MCF 10A (cell line): ENCODE results near the gene APOBEC3G. TPM values are rescaled to one million over a fixed set of nuclear protein-coding genes. Genes with fewer than 3 reads are reported as not detected.

Experiments
- BruUV-seq: library from RNA; stranded (reverse); fragments of 400-500 nt; replicated peaks from 2 replicates; lab custom pipeline; 2021; lab: Mats Ljungman, UMichigan
- CTCF ChIA-PET: fragments of 300-600 bp; sonication (Branson Sonifier 250); formaldehyde crosslinking; extraction: SDS; loops from one replicate; lab custom pipeline; 2021; ENCODE audit warnings: antibody characterized with exemption, inconsistent platforms; lab: Yijun Ruan, JAX
- POLR2A ChIA-PET: fragments of 300-600, 350-650 bp; sonication (Branson Sonifier 250); formaldehyde crosslinking; extraction: SDS; loops from one replicate; lab custom pipeline; 2020; ENCODE audit warnings: antibody characterized with exemption, inconsistent platforms; lab: Yijun Ruan, JAX
- DNase-seq: peaks from one replicate; pipeline ENCODE4 v3.0.0-alpha.2; 2018; ENCODE audit not compliant: unreplicated experiment
- H3K27ac Mint-ChIP-seq: one replicate; pipeline ENCODE4 v1.8.0; 2022; ENCODE audit warnings: mild to moderate bottlenecking, low read depth, mixed read lengths; ENCODE audit not compliant: unreplicated experiment
- H3K27me3 Mint-ChIP-seq: one replicate; pipeline ENCODE4 v1.8.0; 2022; ENCODE audit warnings: mixed read lengths; ENCODE audit not compliant: insufficient read depth, unreplicated experiment
- H3K36me3 Mint-ChIP-seq: one replicate; pipeline ENCODE4 v1.8.0; 2022; ENCODE audit warnings: mild to moderate bottlenecking, moderate library complexity, mixed read lengths; ENCODE audit not compliant: insufficient read depth, unreplicated experiment
- H3K4me1 Mint-ChIP-seq: one replicate; pipeline ENCODE4 v1.8.0; 2022; ENCODE audit warnings: mixed read lengths; ENCODE audit not compliant: insufficient read depth, unreplicated experiment
- H3K4me3 Mint-ChIP-seq: one replicate; pipeline ENCODE4 v1.8.0; 2022; ENCODE audit warnings: mild to moderate bottlenecking, moderate library complexity, mixed read lengths; ENCODE audit not compliant: unreplicated experiment
- H3K9me3 Mint-ChIP-seq: one replicate; pipeline ENCODE4 v1.8.0; 2022; ENCODE audit warnings: mixed read lengths; ENCODE audit not compliant: unreplicated experiment
- intact Hi-C: fragments of 100-400 bp; cut with micrococcal nuclease; formaldehyde crosslinking; loops from 2 replicates; pipeline ENCODE4 v1.14.1; 2022
- total RNA-seq: library from RNA; stranded (reverse); gene quantifications from 2 replicates; pipeline ENCODE4 v1.2.3, GENCODE V29; 2022
- TF ChIP-seq, protein P1 (sequence below): fragments of 200-600 bp; IDR thresholded peaks from one replicate; pipeline ENCODE4 v1.8.0; 2022; ENCODE audit warnings: antibody characterized with exemption, mild to moderate bottlenecking; ENCODE audit not compliant: unreplicated experiment

APOBEC3G gene
- total RNA-seq, 1 experiment from 2014 or later = 0.49 TPM

GRCh38 chr22:39123751-39124581 is 46.9 kb downstream of the APOBEC3G start:
- intact Hi-C loops = loop anchor here (2.0 to 5.0 kb wide), 2 partner anchors 253 to 357 kb away; no protein-coding TSS in a partner anchor
- Mint-ChIP-seq H3K9me3 (no peaks in the 10 kb centered on the region), H3K36me3 (no peaks in the 10 kb centered on the region), H3K4me1 (no peaks in the 10 kb centered on the region), H3K4me3 (no peak overlapping the region), H3K27ac (no peak overlapping the region), H3K27me3 (no peaks in the 10 kb centered on the region)
- TF ChIP-seq, protein P1, sequence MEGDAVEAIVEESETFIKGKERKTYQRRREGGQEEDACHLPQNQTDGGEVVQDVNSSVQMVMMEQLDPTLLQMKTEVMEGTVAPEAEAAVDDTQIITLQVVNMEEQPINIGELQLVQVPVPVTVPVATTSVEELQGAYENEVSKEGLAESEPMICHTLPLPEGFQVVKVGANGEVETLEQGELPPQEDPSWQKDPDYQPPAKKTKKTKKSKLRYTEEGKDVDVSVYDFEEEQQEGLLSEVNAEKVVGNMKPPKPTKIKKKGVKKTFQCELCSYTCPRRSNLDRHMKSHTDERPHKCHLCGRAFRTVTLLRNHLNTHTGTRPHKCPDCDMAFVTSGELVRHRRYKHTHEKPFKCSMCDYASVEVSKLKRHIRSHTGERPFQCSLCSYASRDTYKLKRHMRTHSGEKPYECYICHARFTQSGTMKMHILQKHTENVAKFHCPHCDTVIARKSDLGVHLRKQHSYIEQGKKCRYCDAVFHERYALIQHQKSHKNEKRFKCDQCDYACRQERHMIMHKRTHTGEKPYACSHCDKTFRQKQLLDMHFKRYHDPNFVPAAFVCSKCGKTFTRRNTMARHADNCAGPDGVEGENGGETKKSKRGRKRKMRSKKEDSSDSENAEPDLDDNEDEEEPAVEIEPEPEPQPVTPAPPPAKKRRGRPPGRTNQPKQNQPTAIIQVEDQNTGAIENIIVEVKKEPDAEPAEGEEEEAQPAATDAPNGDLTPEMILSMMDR = no peak
- BruUV-seq = no TSS peak
- CTCF ChIA-PET = interaction anchor here (0.7 to 2.1 kb wide), 5 partner anchors 121 to 358 kb away, joined by 3 to 17 read pairs (median 3); no protein-coding TSS in a partner anchor
- POLR2A ChIA-PET = no interaction called here
- no peak for DNase-seq

DNA sequence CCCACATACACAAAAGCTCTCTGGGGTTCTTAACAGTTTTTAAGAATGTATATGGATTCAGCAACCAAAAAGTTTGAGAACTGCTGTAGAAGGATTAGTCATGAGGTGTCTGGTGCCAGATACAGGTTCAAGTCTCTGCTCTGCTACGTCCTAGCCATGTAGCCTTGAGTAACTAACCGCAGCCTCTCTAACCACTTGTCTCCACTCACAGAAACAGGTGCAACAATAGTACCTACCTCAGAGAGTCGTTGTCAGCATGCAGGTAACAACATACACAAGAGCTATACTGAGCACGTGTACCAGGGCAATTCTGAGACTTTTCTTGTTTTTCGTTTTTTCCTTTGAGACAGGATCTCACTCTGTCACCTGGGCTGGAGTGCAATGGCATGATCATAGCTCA is 48.5 kb downstream of the APOBEC3G start:
- H3K4me3 Mint-ChIP-seq = no peak overlapping the region
- peaks cover 5% of the 10 kb centered on the region for H3K36me3 Mint-ChIP-seq
- no peak overlapping the region for H3K27ac Mint-ChIP-seq
- ChIA-PET CTCF (interaction anchor here (0.6 to 2.6 kb wide), 4 partner anchors 9 to 451 kb away, joined by 3 to 11 read pairs (median 4); no protein-coding TSS in a partner anchor), POLR2A (interaction anchor here (0.9 to 1.5 kb wide), 2 partner anchors 141 to 255 kb away, joined by 5 read pairs; no protein-coding TSS in a partner anchor)
- H3K4me1 Mint-ChIP-seq = no peaks in the 10 kb centered on the region
- H3K9me3 Mint-ChIP-seq = no peaks in the 10 kb centered on the region
- BruUV-seq = no TSS peak
- intact Hi-C loops = no loop called here
- TF ChIP-seq, protein P1 = no peak
- DNase-seq = no peak
- no peaks in the 10 kb centered on the region for H3K27me3 Mint-ChIP-seq

DNA sequence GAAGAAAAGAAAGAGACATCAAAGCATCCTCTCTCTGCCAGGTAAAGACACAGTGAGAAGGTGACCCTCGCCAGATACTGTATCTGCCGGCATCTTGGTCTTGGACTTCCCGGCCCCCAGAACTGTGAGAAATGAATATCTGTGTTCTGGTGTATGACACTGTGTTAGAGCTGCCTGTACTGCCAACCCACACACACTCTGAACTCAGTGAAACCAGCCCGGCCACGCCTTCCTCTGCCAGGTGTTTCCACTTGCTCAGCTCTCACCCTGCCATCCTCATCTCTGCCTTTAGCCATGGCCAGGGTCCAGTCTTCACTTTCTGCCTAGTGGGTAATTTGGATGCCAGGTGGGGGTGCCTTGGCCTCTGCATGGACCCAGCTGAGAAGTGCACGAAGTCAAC is 51.4 kb downstream of the APOBEC3G start:
- no peak for DNase-seq
- H3K4me3 Mint-ChIP-seq = no peak overlapping the region
- POLR2A ChIA-PET = interaction anchor here (0.6 kb wide), 1 partner anchor 1780 kb away, joined by 3 read pairs; no protein-coding TSS in a partner anchor
- no peaks in the 10 kb centered on the region for H3K9me3 Mint-ChIP-seq
- no peaks in the 10 kb centered on the region for H3K4me1 Mint-ChIP-seq
- no TSS peak for BruUV-seq
- H3K36me3 Mint-ChIP-seq = peaks cover 5% of the 10 kb centered on the region
- H3K27me3 Mint-ChIP-seq = no peaks in the 10 kb centered on the region
- TF ChIP-seq, protein P1 = no peak
- intact Hi-C loops = no loop called here
- H3K27ac Mint-ChIP-seq = no peak overlapping the region
- CTCF ChIA-PET = interaction anchor here (0.6 to 1.1 kb wide), 3 partner anchors 183 to 384 kb away, joined by 3 to 4 read pairs (median 4); no protein-coding TSS in a partner anchor

- ChIA-PET POLR2A (interaction anchor here (0.6 kb wide), 1 partner anchor 1780 kb away, joined by 3 read pairs; no protein-coding TSS in a partner anchor), CTCF (interaction anchor here (0.6 to 1.1 kb wide), 3 partner anchors 103 to 259 kb away, joined by 3 to 4 read pairs (median 3); no protein-coding TSS in a partner anchor)
- Mint-ChIP-seq H3K36me3 (peaks cover 5% of the 10 kb centered on the region), H3K4me3 (no peak overlapping the region), H3K27ac (no peak overlapping the region), H3K27me3 (no peaks in the 10 kb centered on the region), H3K4me1 (no peaks in the 10 kb centered on the region), H3K9me3 (no peaks in the 10 kb centered on the region)
- no peak for DNase-seq
- intact Hi-C loops = no loop called here
- TF ChIP-seq, protein P1 = no peak
- no TSS peak for BruUV-seq
Measured at GRCh38 chr22:39129081-39129480, 52.0 kb downstream of the APOBEC3G start.
